Mesendoderm (in vitro differentiated cells): ENCODE measurements around the gene TBXAS1.
A peak's percentile ranks its signal among the peaks of the same experiment; 100 is the strongest.

ENCODE experiments used
- DNase-seq: peaks from one replicate; pipeline ENCODE4 v3.0.0; 2013
- H2AK5ac ChIP-seq: 2 replicates; pipeline ENCODE4 v1.6.1; 2013; ENCODE audit warnings: low read length, inconsistent platforms
- H2BK120ac ChIP-seq: 2 replicates; pipeline ENCODE4 v1.6.1; 2013; ENCODE audit warnings: low read depth, mild to moderate bottlenecking, low read length, moderate library complexity, mixed read lengths
- H2BK15ac ChIP-seq: replicated peaks from 2 replicates; pipeline ENCODE4 v1.6.1; 2013; ENCODE audit warnings: low read depth, mild to moderate bottlenecking, moderate library complexity
- H2BK5ac ChIP-seq: 2 replicates; pipeline ENCODE4 v1.6.1; 2013; ENCODE audit warnings: low read length, inconsistent platforms
- H3K18ac ChIP-seq: 2 replicates; pipeline ENCODE4 v1.6.1; 2013; ENCODE audit warnings: mild to moderate bottlenecking, low read length, mixed read lengths
- H3K23ac ChIP-seq: one replicate; pipeline ENCODE4 v1.6.1; 2013; ENCODE audit warnings: low read length
- H3K27ac ChIP-seq: 2 replicates; pipeline ENCODE4 v1.5.1; 2013; ENCODE audit warnings: low read depth, mild to moderate bottlenecking, inconsistent platforms, low read length, moderate library complexity
- H3K27me3 ChIP-seq: 2 replicates; pipeline ENCODE4 v1.6.1; 2013; ENCODE audit warnings: low read length, control low read depth, mild to moderate bottlenecking, inconsistent platforms; ENCODE audit not compliant: insufficient read depth, poor library complexity
- H3K36me3 ChIP-seq: 2 replicates; pipeline ENCODE4 v1.6.1; 2013; ENCODE audit warnings: low read length, inconsistent platforms; ENCODE audit not compliant: control insufficient read depth, insufficient read depth
- H3K4ac ChIP-seq: one replicate; pipeline ENCODE4 v1.6.1; 2013; ENCODE audit warnings: low read depth, mild to moderate bottlenecking, low read length, moderate library complexity
- H3K4me1 ChIP-seq: 2 replicates; pipeline ENCODE4 v1.6.1; 2013; ENCODE audit warnings: low read depth, low read length, inconsistent platforms; ENCODE audit not compliant: control insufficient read depth
- H3K4me2 ChIP-seq: 2 replicates; pipeline ENCODE4 v1.6.1; 2013; ENCODE audit warnings: low read length
- H3K4me3 ChIP-seq: 2 replicates; pipeline ENCODE4 v1.5.1; 2013; ENCODE audit warnings: mild to moderate bottlenecking, low read length
- H3K56ac ChIP-seq: one replicate; pipeline ENCODE4 v1.6.1; 2013; ENCODE audit warnings: low read length
- H3K79me1 ChIP-seq: 2 replicates; pipeline ENCODE4 v1.6.1; 2013; ENCODE audit warnings: low read length, inconsistent platforms
- H3K79me2 ChIP-seq: 2 replicates; pipeline ENCODE4 v1.6.1; 2013; ENCODE audit warnings: mild to moderate bottlenecking, low read length; ENCODE audit not compliant: control insufficient read depth, insufficient read depth
- H3K9ac ChIP-seq: 2 replicates; pipeline ENCODE4 v1.6.1; 2013; ENCODE audit warnings: low read length, inconsistent platforms
- H4K5ac ChIP-seq: one replicate; pipeline ENCODE4 v1.6.1; 2013; ENCODE audit warnings: low read length
- H4K8ac ChIP-seq: one replicate; pipeline ENCODE4 v1.6.1; 2013; ENCODE audit warnings: low read depth, mild to moderate bottlenecking, control low read depth, low read length, moderate library complexity
- WGBS: extraction: QIAGEN DNeasy Blood & Tissue Kit; methylation state at CpG from one replicate; pipeline ENCODE4 v1.1.7; 2013; ENCODE audit warnings: low lambda C conversion rate, missing lambda C conversion rate; ENCODE audit not compliant: insufficient coverage; ENCODE audit errors: extremely low coverage; 5-methylcytosine and 5-hydroxymethylcytosine counted together

Gene TBXAS1

GRCh38 chr7:139914306-139915267, 85.5 kb downstream of the TBXAS1 start:
- no peak overlapping the region for H2BK15ac ChIP-seq
- DNase-seq: no peak
- no peak overlapping the region for H3K27ac ChIP-seq

GRCh38 chr7:139915268-139915863, 86.3 kb downstream of the TBXAS1 start:
- Histone ChIP-seq H2BK5ac (no peak overlapping the region), H3K79me1 (no peaks in the 10 kb centered on the region), H3K4me1 (no peaks in the 10 kb centered on the region), H3K4me3 (no peak overlapping the region), H3K4me2 (no peak overlapping the region), H3K4ac (no peak overlapping the region), H3K79me2 (no peaks in the 10 kb centered on the region), H3K23ac (no peak overlapping the region), H3K9ac (no peak overlapping the region), H2BK120ac (no peak overlapping the region), H2AK5ac (no peak overlapping the region), H4K8ac (no peak overlapping the region), H2BK15ac (no peak overlapping the region), H4K5ac (no peak overlapping the region), H3K27ac (no peak overlapping the region), H3K18ac (no peak overlapping the region), H3K27me3 (no peaks in the 10 kb centered on the region), H3K56ac (no peak overlapping the region), H3K36me3 (no peaks in the 10 kb centered on the region)
- no CpG with 5 or more reads among the region's 10 CpGs for WGBS
- no peak for DNase-seq

More at GRCh38 chr7:139914306-139915267, 85.5 kb downstream of the TBXAS1 start:
- H3K79me1 ChIP-seq: no peaks in the 10 kb centered on the region
- H2BK5ac ChIP-seq: no peak overlapping the region
- H4K8ac ChIP-seq: no peak overlapping the region
- H3K4ac ChIP-seq: no peak overlapping the region
- no peaks in the 10 kb centered on the region for H3K4me1 ChIP-seq
- H3K23ac ChIP-seq: peak overlapping the region; percentile 48
- H3K9ac ChIP-seq: no peak overlapping the region
- no peak overlapping the region for H2AK5ac ChIP-seq
- no peak overlapping the region for H3K4me3 ChIP-seq
- H4K5ac ChIP-seq: no peak overlapping the region
- H3K56ac ChIP-seq: no peak overlapping the region
- H2BK120ac ChIP-seq: no peak overlapping the region
- no CpG with 5 or more reads among the region's 6 CpGs for WGBS
- no peaks in the 10 kb centered on the region for H3K27me3 ChIP-seq
- no peak overlapping the region for H3K18ac ChIP-seq
- no peaks in the 10 kb centered on the region for H3K79me2 ChIP-seq
- H3K4me2 ChIP-seq: no peak overlapping the region
- no peaks in the 10 kb centered on the region for H3K36me3 ChIP-seq

- H2BK5ac ChIP-seq: no peak overlapping the region
- no peak overlapping the region for H3K23ac ChIP-seq
- no peak overlapping the region for H3K4me3 ChIP-seq
- no CpG with 5 or more reads among the region's 10 CpGs for WGBS
- no peak overlapping the region for H4K8ac ChIP-seq
- H3K18ac ChIP-seq: no peak overlapping the region
- H2BK15ac ChIP-seq: no peak overlapping the region
- H3K36me3 ChIP-seq: no peaks in the 10 kb centered on the region
- no peak overlapping the region for H3K56ac ChIP-seq
- no peak overlapping the region for H2AK5ac ChIP-seq
- H3K27ac ChIP-seq: no peak overlapping the region
- no peaks in the 10 kb centered on the region for H3K79me2 ChIP-seq
- no peaks in the 10 kb centered on the region for H3K79me1 ChIP-seq
- H3K27me3 ChIP-seq: no peaks in the 10 kb centered on the region
- no peak overlapping the region for H3K9ac ChIP-seq
- no peak overlapping the region for H2BK120ac ChIP-seq
- peak; percentile 18 for DNase-seq
- no peak overlapping the region for H4K5ac ChIP-seq
- H3K4me1 ChIP-seq: no peaks in the 10 kb centered on the region
- H3K4me2 ChIP-seq: no peak overlapping the region
- no peak overlapping the region for H3K4ac ChIP-seq
These were observed 87.0 kb downstream of the TBXAS1 start for GRCh38 chr7:139915864-139916716.

DNA sequence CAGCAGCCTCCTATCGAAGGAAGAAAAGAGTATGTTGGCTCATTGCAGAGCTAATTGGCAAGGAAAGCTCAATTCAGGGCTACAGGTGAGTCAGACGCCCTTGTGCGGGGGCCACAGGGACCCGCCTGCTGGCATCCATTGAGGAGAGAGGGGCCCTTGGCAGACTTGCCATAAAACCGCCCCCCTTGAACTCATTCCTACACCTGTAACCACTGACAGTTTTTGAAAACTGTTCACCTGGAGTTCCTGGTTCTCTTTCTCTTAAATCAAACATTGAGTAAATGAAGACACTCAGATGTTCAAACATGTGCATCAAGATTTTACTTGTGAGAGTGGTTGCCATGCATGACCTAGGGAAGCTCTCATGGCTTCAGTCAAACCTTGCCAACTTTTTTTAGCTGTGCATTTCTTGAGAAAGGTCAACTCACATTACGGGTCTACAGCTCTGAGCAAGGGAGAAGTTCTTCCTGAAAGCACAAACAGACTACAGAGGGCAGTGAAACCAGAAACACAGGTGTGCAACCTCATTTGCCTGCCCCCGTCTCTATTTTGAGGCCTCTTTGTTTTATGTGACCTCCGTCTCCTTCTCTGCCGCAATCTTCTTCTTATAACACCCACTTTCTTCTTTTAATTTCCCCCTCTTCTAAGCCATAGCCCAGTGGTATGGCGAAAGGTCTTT, 87.8 kb downstream of the TBXAS1 start:
- Histone ChIP-seq H3K79me2 (no peaks in the 10 kb centered on the region), H3K23ac (no peak overlapping the region), H2BK120ac (no peak overlapping the region), H4K5ac (no peak overlapping the region), H3K18ac (no peak overlapping the region), H3K56ac (no peak overlapping the region), H2BK5ac (no peak overlapping the region), H3K27me3 (no peaks in the 10 kb centered on the region), H3K9ac (no peak overlapping the region), H2BK15ac (no peak overlapping the region), H2AK5ac (no peak overlapping the region), H3K4ac (no peak overlapping the region), H3K4me1 (no peaks in the 10 kb centered on the region), H3K79me1 (no peaks in the 10 kb centered on the region), H3K4me3 (no peak overlapping the region), H4K8ac (no peak overlapping the region), H3K4me2 (no peak overlapping the region), H3K36me3 (no peaks in the 10 kb centered on the region), H3K27ac (no peak overlapping the region)
- WGBS: no CpG with 5 or more reads among the region's 10 CpGs
- DNase-seq: no peak

GRCh38 chr7:139917851-139918250, 88.8 kb downstream of the TBXAS1 start:
- Histone ChIP-seq H2AK5ac (no peak overlapping the region), H3K79me2 (no peaks in the 10 kb centered on the region), H3K4me3 (no peak overlapping the region), H2BK5ac (no peak overlapping the region), H3K36me3 (no peaks in the 10 kb centered on the region), H3K23ac (no peak overlapping the region), H3K27ac (no peak overlapping the region), H4K5ac (no peak overlapping the region), H3K79me1 (no peaks in the 10 kb centered on the region), H2BK120ac (no peak overlapping the region), H4K8ac (no peak overlapping the region), H3K56ac (no peak overlapping the region), H3K27me3 (no peaks in the 10 kb centered on the region), H3K4me1 (no peaks in the 10 kb centered on the region), H3K4me2 (no peak overlapping the region), H3K4ac (no peak overlapping the region), H2BK15ac (no peak overlapping the region), H3K9ac (no peak overlapping the region), H3K18ac (no peak overlapping the region)
- no CpG with 5 or more reads among the region's 2 CpGs for WGBS
- DNase-seq: no peak
